A549 treated with AZD9567 at 1 μM for 4 hours (cell line): ENCODE measurements around the gene EHHADH. TPM values are rescaled to one million over a fixed set of nuclear protein-coding genes. Genes with fewer than 3 reads are reported as not detected.

Experiments
- total RNA-seq: library from RNA; stranded (reverse); fragments of 200-300 nt; extraction: Qiagen RNA extraction; gene quantifications from 5 replicates; pipeline ENCODE4 v1.2.3, GENCODE V29; 2022; ENCODE audit not compliant: insufficient read depth

Gene EHHADH
- total RNA-seq = 2.4 to 3.9 TPM (median 3.3 TPM) in 5 replicates

DNA sequence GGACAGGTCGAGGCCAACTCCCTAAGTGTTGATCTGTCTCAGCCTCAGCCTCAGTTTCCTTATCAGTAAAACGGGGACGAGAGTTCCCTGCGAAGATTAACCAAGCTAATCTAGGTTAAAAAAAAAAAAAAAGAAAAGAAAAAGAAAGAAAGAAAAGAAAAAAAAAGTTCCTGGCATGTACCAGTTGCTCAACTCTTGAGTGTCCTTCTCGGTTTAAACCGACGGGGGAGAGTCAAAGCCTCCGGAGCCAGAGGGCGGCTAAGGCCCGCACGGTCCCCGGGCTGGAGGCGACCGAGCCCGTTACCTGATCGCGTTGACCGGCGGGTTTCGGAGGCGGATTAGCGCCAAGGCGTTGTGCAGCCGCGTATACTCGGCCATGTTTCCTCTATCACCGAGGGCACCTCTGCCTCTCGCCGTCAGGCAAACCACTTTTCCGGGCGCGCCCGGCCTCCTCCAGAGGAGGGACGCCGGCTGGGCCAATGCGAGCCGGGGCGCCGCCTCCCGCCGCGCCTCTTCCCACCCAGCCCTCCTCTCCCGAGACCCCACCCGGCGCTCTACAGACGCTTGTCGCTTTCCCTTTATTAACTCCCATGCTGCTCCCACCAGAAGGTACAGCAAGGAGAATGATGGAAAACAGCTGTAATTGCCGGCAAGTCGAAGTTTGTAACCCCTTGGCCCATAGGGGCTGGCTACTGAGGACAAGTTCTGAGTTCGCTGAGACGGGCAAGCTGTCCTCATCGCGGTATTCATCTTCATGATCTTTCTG lies at the start of gene EHHADH:
EHHADH (minus strand) TSS at position 405 of the 766 bp plus-strand sequence; CDS start at position 378, 27 bp downstream.

DNA sequence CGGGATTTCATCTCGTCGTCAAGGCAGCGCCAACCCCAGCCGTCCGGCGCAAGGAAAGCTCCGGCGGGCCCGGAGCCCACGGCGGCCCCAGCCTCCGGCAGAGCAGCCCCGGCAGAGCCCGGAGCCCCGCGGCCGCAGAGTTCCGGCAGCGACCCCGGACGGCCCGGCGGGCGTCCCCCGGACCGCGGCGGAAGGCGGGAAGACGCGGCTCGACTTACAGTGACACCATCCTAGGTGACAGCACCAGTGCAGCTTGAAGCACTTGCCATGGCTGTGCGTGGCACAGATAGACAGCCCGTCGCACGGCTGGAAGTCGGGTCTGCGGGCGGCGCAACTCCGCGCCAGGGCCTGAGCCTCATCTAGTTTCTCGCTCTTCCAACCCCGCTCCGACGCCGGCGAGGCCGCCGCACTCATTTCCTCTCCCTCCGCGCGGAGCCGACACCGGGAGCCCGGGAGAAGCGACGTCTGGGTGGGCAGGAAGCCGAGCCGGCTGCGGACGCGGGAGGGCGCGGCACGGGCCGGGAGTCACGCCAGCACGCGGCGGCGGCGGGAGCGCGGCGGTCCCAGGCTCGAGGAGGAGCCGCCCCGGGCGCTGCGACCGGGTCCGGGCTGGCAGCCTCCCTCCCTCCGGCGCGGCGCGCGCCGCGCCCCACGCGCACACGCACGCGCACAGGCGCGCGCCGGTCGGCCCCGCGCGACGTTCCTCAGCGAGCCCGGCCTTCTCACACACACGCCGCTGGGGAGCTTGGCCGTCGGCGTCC lies 101.3 kb downstream of the EHHADH start, which contains the start of gene C3orf70:
C3orf70 (minus strand) TSS at position 651 of the 761 bp plus-strand sequence; CDS start at position 414, 237 bp downstream.

Other genes with a start within 250 kb of the EHHADH start
- gene C3orf70, start 101.0 kb downstream of the EHHADH start, total RNA-seq = 0.01 to 0.05 TPM (median 0.02 TPM) in 4 of 5 replicates, not detected in the other
- gene MAP3K13, start 109.1 kb upstream of the EHHADH start, total RNA-seq = 11.5 to 17.6 TPM (median 11.9 TPM) in 5 replicates
- gene TMEM41A, start 245.0 kb upstream of the EHHADH start, total RNA-seq = 22.5 to 24.4 TPM (median 23.3 TPM) in 5 replicates